Suppressor macrophage treated with lipopolysaccharide for 1 hour (primary cell): Measurements from ENCODE around the gene PEBP1.
A peak's percentile ranks its signal among the peaks of the same experiment; 100 is the strongest.
"Not testable (repeated sequence)": the region's sequence is repeated elsewhere in the genome, so short reads cannot be mapped to it uniquely, and the experiment has no call there.

Experiments
- DNase-seq, 3 donors: peaks; one replicate each; pipeline ENCODE4 v3.0.0-alpha.2; 2020 to 2022

PEBP1 gene

DNA sequence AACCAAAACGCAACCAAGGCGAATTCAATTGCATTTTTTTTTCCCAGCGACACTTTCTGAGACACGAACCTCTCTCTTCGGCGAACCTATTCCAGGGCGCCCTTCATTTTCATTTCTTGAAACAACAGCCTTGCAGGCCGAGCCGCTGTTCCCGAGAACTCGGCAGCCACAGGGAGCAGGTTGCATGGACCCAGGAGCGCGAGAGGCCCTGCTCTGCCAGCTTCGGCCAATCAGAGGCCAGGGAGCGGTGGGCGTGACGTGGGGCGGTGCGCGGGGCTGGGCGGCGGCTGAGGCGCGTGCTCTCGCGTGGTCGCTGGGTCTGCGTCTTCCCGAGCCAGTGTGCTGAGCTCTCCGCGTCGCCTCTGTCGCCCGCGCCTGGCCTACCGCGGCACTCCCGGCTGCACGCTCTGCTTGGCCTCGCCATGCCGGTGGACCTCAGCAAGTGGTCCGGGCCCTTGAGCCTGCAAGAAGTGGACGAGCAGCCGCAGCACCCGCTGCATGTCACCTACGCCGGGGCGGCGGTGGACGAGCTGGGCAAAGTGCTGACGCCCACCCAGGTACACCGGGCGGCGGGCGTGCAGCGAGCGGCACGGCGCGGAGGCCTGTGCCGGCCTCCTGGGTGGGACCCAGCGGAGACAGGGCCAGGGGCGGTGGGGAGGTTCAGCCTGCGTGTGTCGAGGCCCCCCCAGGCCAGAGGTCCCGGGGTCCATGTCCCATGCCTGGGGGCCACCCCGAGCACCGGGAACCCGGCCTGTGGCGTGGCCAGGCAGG lies at the start of gene PEBP1:
Gene PEBP1, plus strand, starts transcription at position 337 of the 771 bp plus-strand sequence. Its CDS starts 86 bp downstream, at position 423.
- peak; percentile 89 to 95 (median 94) for DNase-seq

DNA sequence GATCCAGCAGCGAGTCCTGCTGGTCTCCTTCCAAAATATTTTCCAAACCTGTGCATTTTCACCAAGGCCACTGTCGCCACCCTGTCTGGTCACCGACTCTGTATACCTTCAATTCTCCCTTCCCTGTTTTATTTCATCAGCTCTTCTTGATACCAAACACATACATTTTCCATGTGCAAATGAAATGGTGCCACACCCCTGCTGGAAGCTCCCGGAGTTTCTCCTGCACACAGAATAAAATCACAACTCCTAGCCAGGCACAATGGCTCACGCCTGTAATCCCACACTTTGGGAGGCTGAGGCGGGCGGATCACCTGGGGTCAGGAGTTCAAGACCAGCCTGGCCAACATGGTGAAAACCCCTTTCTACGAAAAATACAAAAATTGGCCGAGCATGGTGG lies 46.1 kb upstream of the PEBP1 start:
- no peak for DNase-seq

DNA sequence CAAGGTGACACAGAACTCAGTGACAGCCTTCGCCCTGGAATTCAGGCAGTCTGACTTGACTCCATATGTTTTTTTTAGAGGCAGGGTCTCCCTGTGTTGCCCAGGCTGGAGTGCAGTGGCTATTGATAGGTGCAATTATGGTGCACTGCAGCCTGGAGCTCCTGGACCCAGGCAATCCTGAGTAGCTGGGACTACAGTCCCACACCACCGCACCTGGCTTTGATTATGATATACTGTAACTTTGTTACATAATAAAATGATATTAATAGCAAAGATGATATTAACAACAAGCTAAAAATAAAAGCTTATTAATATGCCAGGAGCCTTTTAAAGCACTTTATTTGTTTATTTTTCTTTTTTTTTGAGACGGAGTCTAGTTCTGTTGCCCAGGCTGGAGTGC lies 41.9 kb upstream of the PEBP1 start:
- no peak for DNase-seq

DNA sequence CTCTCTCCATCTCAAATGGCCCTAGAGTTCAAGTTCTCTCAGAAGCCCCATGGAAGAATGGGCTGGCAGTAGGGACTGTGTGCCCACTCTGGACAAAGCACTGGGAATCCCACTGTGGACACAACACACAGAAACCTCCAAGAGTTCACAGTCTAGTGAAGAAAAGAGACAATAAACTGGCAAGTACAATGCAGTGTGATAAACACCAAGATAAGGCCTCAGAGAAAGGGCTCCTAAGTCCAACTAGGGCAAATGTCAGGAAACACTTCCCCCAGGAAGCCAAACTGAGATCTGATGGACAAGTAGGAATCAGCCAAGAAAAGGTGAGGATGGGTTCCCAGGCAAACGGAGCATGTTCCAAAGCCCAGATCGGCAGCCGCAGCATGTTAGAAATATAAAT lies 37.5 kb upstream of the PEBP1 start:
- DNase-seq, result no peak

DNA sequence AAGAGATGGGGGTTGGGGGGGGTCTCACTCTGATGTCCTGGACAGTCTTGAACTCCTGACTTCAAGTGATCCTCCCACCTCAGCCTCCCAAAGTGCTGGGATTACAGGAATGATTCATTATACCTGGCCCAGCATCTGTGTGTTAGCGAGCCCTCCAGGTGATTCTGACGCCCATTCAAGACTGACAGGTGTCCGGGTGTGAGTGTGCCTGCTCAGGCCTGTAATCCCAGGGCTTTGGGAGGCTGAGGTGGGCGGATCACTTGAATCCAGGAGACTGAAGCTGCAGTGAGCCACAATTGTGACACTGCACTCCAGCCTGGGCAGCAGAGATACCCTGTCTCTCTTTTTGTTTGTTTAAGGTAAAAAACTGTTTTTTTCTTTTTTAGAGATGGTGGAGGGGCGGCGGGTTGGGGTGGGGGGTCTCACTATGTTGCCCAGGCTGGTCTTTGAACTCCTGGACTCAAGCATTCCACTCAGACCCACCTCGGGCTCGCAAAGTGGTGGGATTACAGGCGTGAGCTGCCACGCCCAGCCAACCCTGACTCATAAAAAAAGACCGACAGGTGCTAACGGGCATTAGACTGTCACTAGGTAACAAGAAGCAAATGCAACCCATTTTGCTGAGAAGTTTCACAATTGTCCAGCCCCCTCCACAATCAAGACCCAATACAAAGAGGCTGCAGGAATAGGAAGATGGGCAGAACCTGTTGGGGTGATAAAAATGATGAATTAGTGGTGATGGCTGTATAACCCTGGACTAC lies 36.8 kb upstream of the PEBP1 start:
- no peak for DNase-seq

DNA sequence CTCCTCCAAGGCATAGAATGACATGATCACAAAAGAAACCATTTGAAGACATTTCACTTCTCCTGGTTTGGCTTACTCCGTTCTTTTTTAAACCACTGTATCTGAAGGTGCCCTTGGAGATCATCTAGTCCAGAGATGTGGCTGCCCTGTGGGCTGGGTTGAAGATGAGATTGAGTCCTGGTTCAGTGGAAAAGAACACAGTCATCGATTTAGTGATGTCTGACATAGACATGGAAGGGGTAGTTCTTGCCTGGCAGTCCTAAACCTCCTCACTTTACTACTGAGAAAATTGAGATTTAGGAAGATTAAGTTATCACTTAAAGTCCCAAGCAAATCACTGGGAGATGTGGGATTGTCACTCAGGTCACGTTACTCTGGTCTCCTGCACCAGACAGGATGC lies 34.9 kb upstream of the PEBP1 start:
- DNase-seq, result no peak

DNA sequence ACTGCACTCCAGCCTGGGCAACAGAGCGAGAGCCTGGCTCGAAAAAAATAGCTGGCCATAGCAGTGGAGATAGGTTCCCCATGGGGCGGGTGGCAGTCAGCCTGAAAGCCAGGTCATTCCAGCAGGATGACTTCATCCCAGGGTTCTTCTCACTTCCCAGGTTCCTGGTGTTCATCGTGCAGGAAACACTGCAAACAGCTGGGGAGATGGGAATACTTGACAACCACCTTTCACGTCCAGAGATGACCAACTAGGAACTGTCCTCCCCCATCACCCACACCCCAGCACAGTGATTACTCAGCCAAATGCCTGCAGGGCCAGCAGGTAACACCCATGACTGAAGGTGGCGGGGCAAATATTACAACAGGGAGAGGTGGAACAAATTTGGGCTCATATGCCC lies 33.9 kb upstream of the PEBP1 start:
- no peak for DNase-seq

DNA sequence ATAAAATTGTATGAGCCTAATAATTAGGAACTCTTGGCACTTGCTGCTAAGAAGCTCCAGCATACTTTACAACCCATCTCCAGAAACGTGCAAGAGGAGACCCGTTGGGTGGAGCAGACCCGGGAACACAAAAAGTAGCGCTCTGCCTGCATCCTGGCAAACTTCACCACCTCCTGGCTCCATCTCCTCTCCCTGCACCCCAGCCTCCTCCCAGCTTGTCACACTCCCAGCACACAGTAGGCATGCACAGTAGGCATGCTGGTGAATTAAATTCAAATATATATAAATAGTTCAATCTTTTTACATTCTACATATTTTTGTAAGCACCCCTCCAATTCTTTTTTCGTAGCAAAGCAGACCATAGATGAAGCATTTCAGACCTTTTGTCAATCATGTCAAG lies 33.3 kb upstream of the PEBP1 start:
- DNase-seq, result no peak

DNA sequence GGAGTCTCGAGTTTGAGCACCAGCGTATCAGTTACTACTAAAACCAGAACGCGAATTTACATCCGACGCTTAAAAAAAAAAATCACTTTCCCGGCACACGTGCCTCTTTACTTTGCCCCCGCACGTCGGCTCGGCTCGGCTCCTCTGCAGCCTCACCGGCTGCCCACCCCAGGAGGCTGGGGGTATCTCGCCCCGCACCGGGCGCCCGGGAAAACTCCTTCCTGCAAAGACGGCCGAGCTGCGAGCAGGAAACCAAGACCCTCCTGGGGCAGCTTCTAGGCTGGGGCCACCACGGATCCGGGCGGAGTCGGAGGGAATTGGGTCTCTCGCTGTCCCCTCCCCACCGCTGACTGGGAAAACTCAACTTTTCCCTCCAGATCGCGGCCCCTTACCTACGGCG lies 32.7 kb upstream of the PEBP1 start:
- peak in 1 of 3 donors; percentile 20 for DNase-seq

DNA sequence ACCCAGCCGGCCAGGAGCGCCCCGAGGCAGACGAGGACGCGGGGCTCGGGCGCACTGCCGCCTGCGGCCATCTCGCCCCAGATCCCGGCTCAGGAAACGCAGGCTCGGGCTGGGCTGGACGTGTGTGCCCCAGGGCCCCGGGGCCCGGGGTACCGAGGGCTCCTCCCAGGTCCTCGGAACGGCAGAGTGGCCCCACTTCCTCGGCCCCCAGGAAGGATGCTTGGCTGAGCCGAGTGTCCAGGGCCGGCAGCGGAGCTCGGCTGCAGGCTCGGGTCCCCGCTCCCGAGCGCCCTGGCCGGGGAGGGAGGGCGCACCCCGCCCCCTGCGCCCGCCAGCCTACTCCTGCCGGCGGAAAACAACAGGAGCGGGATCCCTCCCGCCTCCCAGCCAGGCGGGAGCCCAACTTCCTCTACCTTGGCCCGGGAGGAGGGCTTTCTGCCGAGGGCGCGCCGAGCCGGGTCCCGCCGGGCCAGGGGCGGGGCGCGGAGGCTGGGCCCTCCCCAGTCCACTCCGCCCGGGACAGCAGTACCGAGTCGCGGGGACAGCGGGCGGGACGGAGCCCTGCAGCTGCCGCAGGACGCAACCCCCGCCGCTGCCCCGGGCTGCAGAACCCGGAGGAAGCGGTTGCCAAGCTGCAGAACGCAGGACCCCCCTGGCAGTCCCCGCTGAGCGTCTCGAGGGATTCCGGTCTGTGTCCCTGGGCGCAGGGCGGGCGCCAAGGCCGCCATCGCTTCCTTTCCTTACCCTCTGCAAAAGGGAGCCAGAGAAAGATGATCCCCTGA lies 32.1 kb upstream of the PEBP1 start, which contains the start of gene VSIG10:
Gene VSIG10, minus strand, starts transcription at position 411 of the 782 bp plus-strand sequence. Its CDS starts 340 bp downstream, at position 71.
- DNase-seq, result peak; percentile 65 to 86 (median 70)

DNA sequence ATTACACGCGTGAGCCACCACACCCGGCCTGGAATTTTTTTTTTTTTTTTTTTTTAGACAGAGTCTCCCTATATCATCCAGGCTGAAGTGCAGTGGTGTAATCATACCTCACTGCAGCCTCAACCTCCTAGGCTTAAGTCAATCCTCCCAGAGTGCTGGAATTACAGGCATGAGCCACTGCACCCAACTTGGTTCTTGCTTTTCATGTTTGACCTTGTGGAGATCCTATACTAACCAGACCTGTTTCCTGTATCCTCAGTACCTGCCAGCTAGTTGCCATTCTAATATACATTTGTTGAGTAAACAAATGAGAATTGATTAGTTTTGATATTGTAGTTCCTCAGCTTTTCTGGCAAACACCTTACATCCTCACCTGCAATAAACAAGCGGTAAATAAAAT lies 28.9 kb upstream of the PEBP1 start:
- DNase-seq, result no peak

DNA sequence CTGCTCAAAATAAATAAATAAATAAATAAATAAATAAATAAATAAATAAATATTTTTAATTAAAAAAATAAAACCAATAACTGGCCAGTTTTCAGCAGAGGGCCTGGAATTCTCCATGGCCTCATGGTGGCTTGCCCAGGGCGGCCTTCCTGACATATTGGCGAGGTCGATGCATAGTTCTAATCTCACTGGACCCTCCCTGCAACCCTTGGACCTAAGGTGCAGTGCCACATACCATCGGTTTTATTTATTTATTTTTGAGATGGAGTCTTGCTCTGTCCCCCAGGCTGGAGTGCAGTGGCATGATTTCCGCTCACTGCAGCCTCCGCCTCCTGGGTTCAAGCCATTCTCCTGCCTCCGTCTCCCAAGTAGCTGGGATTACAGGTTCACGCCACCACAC lies 28.2 kb upstream of the PEBP1 start:
- no peak for DNase-seq

DNA sequence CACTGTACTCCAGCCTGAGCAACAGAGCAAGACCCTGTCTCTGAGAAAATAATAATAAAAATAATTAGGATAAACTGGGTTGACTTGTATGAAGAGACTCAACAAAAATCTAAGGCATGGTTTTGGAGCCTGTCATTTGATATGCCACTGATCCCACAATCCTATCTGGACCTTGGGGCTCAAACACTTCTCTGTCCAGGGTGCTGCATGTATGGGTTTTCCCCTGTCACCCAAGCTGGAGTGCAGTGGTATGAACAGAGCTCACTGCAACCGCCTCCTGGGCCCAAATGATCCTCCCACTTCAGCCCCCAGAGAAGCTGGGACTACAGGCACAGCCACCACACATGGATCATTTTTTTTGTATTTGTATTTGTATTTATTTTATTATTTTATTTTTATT lies 26.8 kb upstream of the PEBP1 start:
- no peak for DNase-seq

DNA sequence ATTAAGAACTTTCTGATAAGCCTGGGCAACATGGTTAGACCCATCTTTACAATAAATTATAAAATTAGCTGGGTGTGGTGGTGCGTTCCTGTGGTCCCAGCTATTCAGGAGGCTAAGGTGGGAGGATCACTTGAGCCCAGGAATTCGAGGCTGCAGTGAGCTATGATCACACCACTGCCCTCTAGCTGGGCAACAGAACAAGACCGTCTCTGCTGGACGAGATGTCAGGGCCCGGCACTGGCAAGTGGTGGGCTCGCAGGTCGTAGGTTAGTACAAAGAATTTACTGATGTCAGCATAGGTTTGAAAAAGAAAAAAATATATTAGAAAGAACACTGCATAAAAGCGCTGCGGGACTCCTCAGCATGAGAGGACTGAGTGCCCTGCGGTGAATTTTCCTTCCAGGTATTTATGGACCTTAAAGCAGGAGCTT lies 16.5 kb upstream of the PEBP1 start:
- DNase-seq, result no peak

DNA sequence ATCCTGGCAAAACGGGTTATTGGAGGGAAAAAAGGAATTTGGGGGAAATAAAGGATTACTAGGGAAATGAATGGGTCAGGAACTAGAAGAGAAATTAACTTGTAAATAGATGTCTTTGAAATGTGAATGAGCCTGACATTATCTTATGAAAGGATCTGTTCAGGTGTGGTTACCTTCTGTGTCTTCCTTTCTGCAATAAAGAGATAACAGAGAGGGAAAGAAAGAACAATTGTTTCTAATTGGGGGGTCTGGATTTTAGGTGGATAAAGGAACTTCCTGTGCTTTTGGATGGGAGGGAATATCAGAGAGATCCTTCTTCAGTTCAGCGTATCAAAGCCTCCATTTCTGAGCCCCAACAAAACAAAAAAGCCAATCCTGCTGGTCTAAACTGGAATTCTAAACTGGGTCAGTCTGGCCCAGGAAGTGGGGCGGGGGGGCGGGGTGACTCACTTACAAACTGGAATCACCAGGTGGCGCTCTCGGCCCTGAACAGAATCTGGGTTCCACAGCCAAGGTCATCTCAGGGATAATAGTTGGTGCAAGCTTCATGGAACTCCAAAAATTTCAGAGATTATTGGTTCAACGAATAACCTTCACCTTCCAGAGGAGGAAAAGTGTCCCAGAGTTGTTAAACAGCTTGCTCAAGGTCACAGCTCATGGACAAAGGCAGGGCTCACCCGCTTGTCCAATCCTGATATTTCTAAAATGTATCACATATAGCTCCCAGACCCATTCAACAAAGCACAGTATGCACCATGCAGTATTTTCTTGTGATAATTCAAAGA lies 15.2 kb upstream of the PEBP1 start:
- peak; percentile 70 to 85 (median 80) for DNase-seq

DNA sequence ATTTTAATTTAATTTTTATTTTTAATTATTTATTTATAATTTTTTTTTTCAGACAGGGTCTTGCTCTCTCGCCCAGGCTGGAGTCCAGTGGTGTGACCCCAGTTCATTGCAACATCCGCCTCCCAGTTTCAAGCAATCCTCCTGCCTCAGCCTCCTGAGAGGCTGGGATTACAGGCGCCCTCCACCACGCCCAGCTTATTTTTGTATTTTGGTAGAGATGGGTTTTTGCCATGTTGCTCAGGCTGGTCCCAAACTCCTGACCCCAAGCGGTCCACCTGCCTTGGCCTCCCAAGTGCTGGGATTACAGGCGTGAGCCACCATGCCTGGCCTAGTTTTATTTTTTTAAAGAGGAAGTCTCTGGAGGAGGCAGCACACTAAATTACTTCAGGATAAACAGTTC lies 13.7 kb upstream of the PEBP1 start:
- no peak for DNase-seq

DNA sequence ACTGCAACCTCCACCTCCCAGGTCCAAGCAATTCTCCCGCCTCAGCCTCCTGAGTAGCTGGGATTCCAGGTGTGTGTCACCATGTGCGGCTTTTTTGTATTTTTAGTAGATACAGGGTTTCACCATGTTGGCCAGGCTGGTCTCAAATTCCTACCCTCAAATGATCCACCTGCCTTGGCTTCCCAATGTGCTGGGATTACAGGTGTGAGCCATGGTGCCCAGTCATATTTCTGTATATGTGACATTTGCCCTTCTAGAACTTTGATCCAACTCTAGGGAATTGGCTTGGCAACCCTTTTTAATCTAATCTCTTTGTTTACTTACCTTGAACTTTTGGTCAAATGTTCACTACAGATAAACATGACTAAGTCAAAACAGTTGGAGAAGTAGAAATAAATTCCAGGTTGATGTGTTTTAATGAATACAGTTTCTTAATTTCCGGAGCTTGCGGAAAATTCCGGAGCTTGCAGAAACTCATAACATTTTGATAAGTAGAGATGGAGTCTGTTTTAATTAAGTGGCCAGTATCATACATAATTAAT lies 11.5 kb upstream of the PEBP1 start:
- DNase-seq, result no peak

DNA sequence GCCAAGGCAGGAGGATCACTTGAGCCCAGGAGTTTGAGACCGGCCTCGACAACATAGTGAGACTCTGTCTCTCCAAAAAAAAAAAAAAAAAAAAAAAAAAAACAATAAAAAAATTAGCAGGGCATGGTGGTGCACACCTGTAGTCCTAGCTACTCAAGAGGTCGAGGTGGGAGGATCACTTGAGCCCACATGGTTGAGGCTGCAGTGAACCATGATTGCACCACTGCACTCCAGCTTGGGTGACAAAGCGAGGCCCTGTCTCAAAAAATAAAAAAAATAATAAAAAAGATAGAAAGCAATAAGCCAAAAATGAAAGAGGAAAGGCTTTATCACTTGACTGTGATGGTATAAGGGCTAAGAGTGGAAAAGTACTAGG lies 10.2 kb upstream of the PEBP1 start:
- no peak for DNase-seq

DNA sequence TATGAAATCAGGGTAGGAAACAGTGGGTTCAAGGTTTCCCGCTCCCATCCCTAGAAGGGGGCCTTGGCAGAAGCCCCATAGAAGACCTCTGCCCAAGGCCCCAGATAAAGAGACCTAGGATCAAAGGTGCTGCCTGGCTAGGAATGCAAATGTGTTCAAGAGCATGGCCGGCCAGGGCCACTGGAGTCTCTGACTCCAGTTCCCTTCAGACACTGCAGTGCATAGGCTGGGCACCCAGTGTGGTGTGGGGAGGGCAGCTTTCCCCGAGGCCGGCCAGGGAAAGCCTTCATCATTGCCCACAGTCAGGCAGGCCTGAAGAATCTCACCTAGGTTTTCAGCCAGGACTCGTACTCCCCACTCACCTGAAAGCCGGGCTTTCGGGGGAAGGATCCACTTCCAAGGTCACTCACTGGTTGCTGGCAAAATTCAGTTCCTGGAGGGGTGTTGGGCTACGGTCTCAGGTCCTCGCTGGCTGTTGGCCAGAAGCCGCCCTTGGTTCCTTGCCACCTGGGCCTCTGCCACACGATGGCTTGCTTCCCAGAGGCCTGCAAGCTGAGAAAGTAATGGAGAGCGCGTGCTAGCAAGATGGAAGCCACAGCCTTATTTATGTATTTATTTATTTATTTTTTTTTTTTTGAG lies 9.7 kb upstream of the PEBP1 start:
- DNase-seq, result no peak

DNA sequence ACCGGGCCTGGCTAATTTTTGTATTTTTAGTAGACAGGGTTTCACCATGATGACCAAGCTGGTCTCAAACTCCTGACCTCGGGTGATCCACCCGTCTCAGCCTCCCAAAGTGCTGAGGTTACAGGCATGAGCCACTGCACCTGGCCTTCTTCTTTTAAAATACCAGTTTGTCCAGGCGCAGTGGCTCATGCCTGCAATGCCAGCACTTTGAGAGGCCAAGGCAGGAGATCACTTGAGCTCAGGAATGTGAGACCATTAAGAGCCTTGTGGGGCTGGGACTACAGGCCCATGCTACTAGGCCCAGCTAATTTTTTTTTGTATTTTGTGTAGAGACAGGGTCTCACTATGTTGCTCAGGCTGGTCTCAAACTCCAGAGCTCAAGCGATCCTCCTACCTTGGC lies 8.1 kb upstream of the PEBP1 start:
- no peak for DNase-seq

DNA sequence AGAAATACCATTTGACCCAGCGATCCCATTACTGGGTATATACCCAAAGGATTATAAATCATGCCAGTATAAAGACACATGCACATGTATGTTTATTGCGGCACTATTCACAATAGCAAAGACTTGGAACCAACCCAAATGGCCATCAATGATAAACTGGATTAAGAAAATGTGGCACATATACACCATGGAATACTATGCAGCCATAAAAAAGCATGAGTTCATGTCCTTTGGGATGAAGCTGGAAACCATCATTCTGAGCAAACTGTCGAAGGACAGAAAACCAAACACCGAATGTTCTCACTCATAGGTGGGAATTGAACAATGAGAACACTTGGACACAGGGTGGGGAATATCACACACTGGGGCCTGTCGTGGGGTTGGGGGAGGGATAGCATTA lies 6.5 kb upstream of the PEBP1 start:
- DNase-seq, result not testable (repeated sequence)

DNA sequence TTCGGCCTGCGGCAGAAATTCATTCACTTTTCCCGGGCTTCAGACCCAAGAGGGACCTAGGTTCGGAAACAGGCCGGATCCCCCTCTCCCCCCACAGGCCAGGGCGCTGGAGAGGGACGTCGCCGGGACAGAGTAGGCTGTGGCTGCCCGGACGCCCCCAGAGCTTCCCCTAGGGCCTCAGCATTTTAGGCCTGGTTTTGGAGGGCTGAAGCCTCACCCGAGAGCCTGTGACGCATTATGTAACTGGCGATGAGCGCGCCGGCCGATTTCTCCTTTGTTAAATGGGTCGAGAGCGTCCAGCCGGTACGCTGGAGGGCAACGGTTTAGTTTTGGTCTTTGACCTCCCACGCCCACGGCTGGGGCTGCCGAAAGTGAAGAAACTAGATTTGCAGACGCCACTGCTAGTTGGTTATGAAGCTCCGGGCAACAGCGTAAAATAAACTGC lies 657 bp downstream of the PEBP1 start:
- DNase-seq, result peak; percentile 79 to 88 (median 81)
